WTC11 (cell line): Measurements from ENCODE around the gene NBAS.

ENCODE experiments used
- ATF2 ChIP-seq: sonication (generic); formaldehyde crosslinking; IDR thresholded peaks from 2 replicates; pipeline ENCODE4 v1.8.1; 2022; ENCODE audit warnings: low read depth, missing genetic modification reagents, borderline replicate concordance
- CTCF ChIP-seq: fragments of 200-600 bp; IDR thresholded peaks from 2 replicates; pipeline ENCODE4 v1.8.0; 2022; ENCODE audit warnings: antibody characterized with exemption
- JAZF1 ChIP-seq: fragments of 250-450 bp; sonication (Bioruptor Pico); IDR thresholded peaks from 2 replicates; pipeline ENCODE4 v1.9.0; 2021; ENCODE audit warnings: moderate library complexity, mild to moderate bottlenecking, inconsistent platforms
- NFYB ChIP-seq: sonication (generic); formaldehyde crosslinking; conservative IDR thresholded peaks from 2 replicates; pipeline ENCODE4 v1.8.0; 2022; ENCODE audit warnings: low read depth, missing genetic modification reagents
- SMAD3 ChIP-seq: sonication (generic); formaldehyde crosslinking; IDR thresholded peaks from 2 replicates; pipeline ENCODE4 v1.8.0; 2022; ENCODE audit warnings: missing genetic modification reagents, mild to moderate bottlenecking, borderline replicate concordance
- SP1 ChIP-seq: sonication (generic); formaldehyde crosslinking; conservative IDR thresholded peaks from 2 replicates; pipeline ENCODE4 v1.8.1; 2022; ENCODE audit warnings: missing genetic modification reagents
- TP53 ChIP-seq: sonication (generic); formaldehyde crosslinking; IDR thresholded peaks from 2 replicates; pipeline ENCODE4 v1.8.1; 2023; ENCODE audit warnings: mild to moderate bottlenecking, missing genetic modification reagents
- ZNF396 ChIP-seq: fragments of 250-450 bp; sonication (Bioruptor Pico); IDR thresholded peaks from 2 replicates; pipeline ENCODE4 v1.8.0; 2021; ENCODE audit warnings: mild to moderate bottlenecking, moderate library complexity, borderline replicate concordance
- ZNF512 ChIP-seq: sonication (generic); formaldehyde crosslinking; IDR thresholded peaks from 2 replicates; pipeline ENCODE4 v1.8.1; 2022; ENCODE audit warnings: missing genetic modification reagents, borderline replicate concordance

- TF ChIP-seq CTCF (no peak), SP1 (CRISPR knock-in tag) (no peak), ATF2 (CRISPR knock-in tag) (no peak), ZNF396 (CRISPR knock-in tag) (no peak), TP53 (CRISPR knock-in tag) (no peak), SMAD3 (CRISPR knock-in tag) (no peak), ZNF512 (CRISPR knock-in tag) (no peak), JAZF1 (CRISPR knock-in tag) (no peak), NFYB (CRISPR knock-in tag) (no peak)
Measured at GRCh38 chr2:15565392-15565791, 4.3 kb upstream of the NBAS start.
